ENCODE data around the gene RNF31. TPM values are rescaled to one million over a fixed set of nuclear protein-coding genes. Genes with fewer than 3 reads are reported as not detected.

RNF31 gene
- total RNA-seq, 6 experiments from 2014 or later, result 38.5 to 53.6 (median 47.2) TPM

GRCh38 chr14:24141097-24141880 lies 6.0 kb upstream of the RNF31 start, which contains the start of gene EMC9:
Gene EMC9, minus strand, starts transcription at chr14:24141591. Its CDS starts 287 bp downstream, at chr14:24141304.
- peaks cover 75% of the 10 kb centered on the region for H3K4me1 Mint-ChIP-seq (ENCODE audit: low read depth)
- peaks cover 42% of the 10 kb centered on the region for H3K36me3 Mint-ChIP-seq (ENCODE audit: low read depth)

DNA sequence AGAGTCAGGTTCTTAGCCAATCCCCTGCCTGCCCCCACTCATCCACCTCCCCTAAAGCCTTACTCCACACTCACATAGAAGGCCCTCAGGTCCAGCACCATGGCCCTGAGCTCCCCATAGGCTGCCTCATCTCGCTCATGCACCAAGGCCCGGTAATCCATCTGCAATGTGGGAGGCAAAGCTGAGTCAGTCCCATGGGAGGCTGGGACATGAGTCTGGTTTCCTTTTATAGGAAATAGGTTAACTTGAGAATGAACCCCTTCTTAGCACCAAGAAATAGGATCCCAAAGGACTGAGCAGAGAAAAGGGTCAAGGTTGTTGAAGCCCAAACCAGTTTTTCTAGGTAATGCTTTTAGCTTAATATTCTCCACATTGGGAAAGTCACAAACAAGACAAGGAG lies 3.8 kb upstream of the RNF31 start:
- peaks cover 13% of the 10 kb centered on the region for H3K27me3 Mint-ChIP-seq (ENCODE audit: insufficient read depth)
- peaks cover 27% of the 10 kb centered on the region for H3K36me3 Mint-ChIP-seq (ENCODE audit: low read depth)
- peak overlapping the region; percentile 61 for H3K27ac Mint-ChIP-seq
- peak; percentile 21 for DNase-seq
- H3K4me1 Mint-ChIP-seq (ENCODE audit: low read depth), result peaks cover 65% of the 10 kb centered on the region
- no peaks in the 10 kb centered on the region for H3K9me3 Mint-ChIP-seq
- TF ChIP-seq, protein P1, sequence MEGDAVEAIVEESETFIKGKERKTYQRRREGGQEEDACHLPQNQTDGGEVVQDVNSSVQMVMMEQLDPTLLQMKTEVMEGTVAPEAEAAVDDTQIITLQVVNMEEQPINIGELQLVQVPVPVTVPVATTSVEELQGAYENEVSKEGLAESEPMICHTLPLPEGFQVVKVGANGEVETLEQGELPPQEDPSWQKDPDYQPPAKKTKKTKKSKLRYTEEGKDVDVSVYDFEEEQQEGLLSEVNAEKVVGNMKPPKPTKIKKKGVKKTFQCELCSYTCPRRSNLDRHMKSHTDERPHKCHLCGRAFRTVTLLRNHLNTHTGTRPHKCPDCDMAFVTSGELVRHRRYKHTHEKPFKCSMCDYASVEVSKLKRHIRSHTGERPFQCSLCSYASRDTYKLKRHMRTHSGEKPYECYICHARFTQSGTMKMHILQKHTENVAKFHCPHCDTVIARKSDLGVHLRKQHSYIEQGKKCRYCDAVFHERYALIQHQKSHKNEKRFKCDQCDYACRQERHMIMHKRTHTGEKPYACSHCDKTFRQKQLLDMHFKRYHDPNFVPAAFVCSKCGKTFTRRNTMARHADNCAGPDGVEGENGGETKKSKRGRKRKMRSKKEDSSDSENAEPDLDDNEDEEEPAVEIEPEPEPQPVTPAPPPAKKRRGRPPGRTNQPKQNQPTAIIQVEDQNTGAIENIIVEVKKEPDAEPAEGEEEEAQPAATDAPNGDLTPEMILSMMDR (IDR thresholded peaks at IDR 0.05), result no peak
- no peak overlapping the region for H3K4me3 Mint-ChIP-seq

More at GRCh38 chr14:24141097-24141880, 6.0 kb upstream of the RNF31 start, which contains the start of gene EMC9:
- Mint-ChIP-seq H3K27ac (peak within 1 kb of the TSS; percentile 87), H3K27me3 (ENCODE audit: insufficient read depth) (peaks cover 10% of the 10 kb centered on the region), H3K4me3 (peak within 1 kb of the TSS; percentile 95), H3K9me3 (no peaks in the 10 kb centered on the region)
- peak; percentile 99 for DNase-seq
- TF ChIP-seq, protein P1 (IDR thresholded peaks at IDR 0.05), result peak; percentile 67

GRCh38 chr14:24144451-24144850 lies 2.8 kb upstream of the RNF31 start:
- Mint-ChIP-seq H3K4me3 (peak overlapping the region; percentile 50; the same call in 1 of the 2 replicates), H3K27ac (peak overlapping the region; percentile 55; the same call in 1 of the 2 replicates), H3K9me3 (no peaks in the 10 kb centered on the region), H3K27me3 (ENCODE audit: insufficient read depth) (peaks cover 11% of the 10 kb centered on the region), H3K4me1 (ENCODE audit: low read depth) (peaks cover 65% of the 10 kb centered on the region), H3K36me3 (ENCODE audit: low read depth) (peaks cover 18% of the 10 kb centered on the region)
- TF ChIP-seq, protein P1 (IDR thresholded peaks at IDR 0.05), result no peak
- DNase-seq, result no peak

- DNase-seq, result no peak
- Mint-ChIP-seq H3K4me1 (ENCODE audit: low read depth) (peaks cover 57% of the 10 kb centered on the region), H3K9me3 (no peaks in the 10 kb centered on the region), H3K36me3 (ENCODE audit: low read depth) (peaks cover 13% of the 10 kb centered on the region), H3K4me3 (peak overlapping the region; percentile 98), H3K27ac (peak overlapping the region; percentile 97), H3K27me3 (ENCODE audit: insufficient read depth) (peaks cover 11% of the 10 kb centered on the region)
- TF ChIP-seq, protein P1 (IDR thresholded peaks at IDR 0.05), result no peak
Measured at GRCh38 chr14:24145219-24145618, 2.1 kb upstream of the RNF31 start.

- Mint-ChIP-seq H3K9me3 (no peaks in the 10 kb centered on the region), H3K4me3 (peak overlapping the region; percentile 98), H3K36me3 (ENCODE audit: low read depth) (peaks cover 13% of the 10 kb centered on the region), H3K4me1 (ENCODE audit: low read depth) (peaks cover 55% of the 10 kb centered on the region), H3K27ac (peak overlapping the region; percentile 97), H3K27me3 (ENCODE audit: insufficient read depth) (peaks cover 7% of the 10 kb centered on the region)
- DNase-seq, result peak; percentile 57
- TF ChIP-seq, protein P1 (IDR thresholded peaks at IDR 0.05), result no peak
Measured at GRCh38 chr14:24145690-24146452, 1.4 kb upstream of the RNF31 start.
